NCI-H2227 (cell line): ENCODE measurements around the gene TMEM9B.

ENCODE experiments used
- DNase-seq: peaks from one replicate; lab custom pipeline; 2025; ENCODE audit not compliant: unreplicated experiment; lab: John Stamatoyannopoulos, UW

TMEM9B gene

DNA sequence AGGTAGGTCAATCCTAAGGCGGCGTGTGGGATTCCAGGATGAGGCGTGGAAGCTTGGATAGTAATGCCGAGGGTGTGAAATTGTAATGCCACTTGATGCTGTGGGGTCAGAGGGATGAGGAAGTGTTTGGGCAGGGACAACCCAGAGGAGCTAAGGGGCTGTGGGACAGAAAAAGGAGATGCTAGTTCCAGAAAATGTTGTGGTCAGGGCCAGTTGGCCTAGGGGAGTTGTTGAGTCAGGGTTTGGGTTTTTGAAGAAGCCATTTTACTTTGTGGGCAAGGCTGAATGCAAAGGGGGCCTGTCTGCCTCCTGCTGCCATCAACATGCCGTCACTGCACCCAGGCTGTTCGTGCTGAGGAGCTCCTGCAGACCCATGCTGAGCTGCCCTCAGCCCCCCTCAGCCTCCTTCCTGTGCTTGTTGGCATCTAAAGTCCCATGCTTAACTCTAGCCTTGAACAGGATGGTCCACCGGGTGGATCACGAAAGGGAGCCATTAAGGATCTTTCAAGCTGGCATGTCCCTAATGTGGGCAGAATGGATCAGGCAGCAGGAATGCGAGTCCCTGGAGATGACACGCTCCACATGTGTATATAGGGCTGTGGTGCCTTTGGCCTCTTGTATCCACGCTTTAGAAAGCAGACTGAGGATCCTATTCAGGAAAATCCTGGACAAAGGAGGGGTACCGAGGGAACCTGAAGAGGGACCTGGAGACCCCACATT lies 33.6 kb downstream of the TMEM9B start:
- no peak for DNase-seq

DNA sequence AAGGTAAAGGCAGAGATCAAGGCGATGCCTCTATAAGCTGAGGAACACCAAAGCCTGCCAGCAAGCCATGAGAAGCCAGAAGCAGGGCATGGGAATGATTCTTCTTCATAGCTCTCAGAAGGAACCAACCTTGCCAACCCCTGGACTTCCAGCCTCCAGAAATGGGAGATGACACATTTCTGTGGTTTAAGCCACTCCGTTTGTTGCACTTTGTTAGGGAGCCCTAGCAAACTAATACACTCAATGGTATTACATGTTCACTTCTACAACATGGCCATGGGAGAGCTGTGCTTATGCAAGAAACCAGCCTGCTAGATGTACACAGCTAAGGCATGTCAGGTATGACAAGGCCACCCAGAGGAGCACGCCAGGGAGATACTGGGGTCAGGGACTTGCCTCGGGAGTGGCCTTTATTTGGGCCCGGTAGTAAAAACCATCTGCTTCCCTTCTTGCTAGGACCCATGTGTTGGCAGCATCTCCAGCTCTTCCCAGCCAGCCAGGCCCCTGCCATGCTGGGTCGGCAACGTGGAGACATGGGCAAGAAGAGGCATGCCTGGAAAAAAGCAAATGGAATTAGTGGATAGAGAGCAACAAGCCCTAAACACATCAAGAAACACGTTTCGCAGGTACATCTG lies 35.1 kb downstream of the TMEM9B start:
- no peak for DNase-seq

DNA sequence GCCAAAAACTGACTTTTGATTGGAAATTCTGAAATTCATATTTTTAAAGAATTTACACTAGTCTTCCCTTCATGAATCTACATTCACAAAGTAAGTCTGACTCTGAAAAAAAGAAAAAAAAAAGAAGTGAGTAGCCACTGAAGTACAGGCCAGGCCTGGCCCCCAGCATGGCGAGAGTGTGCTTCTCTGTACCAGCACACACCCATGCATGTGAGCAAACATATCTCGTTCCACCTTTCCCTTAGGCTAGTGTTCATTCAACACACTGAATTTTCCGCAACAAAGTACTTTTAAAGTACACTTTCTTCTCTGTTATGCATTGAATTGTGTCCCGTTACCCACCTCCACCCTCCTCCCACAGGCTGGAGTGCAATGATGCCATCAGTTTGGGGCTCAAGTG lies 36.0 kb downstream of the TMEM9B start:
- DNase-seq = no peak

DNA sequence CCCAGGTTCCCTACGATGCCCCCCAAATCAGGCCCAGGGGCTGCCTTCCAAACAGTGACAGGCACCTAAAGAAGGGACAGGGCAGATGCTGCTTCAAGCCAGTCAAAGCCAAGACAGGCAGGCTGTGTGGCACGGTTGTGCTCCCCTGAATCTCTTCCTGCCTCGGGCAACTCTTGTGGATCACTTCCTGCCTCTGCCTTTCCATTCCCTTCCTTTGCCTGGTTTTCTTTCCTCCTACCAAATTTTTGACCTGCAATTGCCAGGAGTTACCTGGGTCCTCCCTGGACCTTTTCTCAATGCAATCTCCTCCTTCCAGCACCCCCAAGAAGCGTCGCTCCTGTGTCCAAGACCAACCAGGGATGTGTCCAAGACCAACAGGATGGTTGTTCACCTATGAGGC lies 37.0 kb downstream of the TMEM9B start:
- no peak for DNase-seq

DNA sequence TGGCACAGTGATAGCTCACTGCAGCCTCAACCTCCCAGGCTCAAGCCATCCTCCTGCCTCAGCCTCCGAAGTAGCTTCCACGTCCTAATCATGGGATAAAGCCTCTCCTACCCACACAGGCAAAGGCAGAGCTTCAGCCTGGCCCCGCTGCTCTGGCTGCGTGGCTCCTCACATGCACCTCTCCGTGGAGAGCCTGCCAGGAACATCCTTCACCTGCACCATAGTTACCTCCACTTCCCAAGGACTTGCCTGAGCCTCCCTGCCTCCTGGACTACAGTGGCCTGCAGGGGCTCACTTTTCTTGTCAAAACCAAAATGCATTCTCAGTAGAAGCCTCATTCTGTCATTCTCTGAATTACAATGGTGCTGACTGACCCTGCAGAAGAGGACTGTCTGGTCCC lies 38.0 kb downstream of the TMEM9B start:
- no peak for DNase-seq

DNA sequence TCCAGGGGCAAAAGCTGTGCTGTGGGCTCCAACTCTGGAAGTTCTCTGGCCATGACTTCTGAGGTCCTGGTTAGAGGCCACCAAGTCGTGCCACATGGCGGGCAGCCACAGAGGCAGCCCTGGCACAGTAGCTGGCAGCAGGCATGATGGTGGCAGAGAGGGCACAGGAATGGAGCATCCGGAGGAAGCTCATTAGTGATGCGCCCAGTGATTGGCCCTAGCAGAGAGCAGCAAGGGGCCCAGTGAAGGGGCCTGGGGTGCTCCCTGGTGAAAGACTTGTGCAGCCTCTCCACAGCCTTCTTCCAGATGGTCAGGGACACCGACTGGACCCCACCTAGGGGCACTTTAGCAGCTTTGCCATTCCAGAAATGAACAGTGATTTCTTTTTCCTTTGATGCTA lies 38.5 kb downstream of the TMEM9B start:
- no peak for DNase-seq

DNA sequence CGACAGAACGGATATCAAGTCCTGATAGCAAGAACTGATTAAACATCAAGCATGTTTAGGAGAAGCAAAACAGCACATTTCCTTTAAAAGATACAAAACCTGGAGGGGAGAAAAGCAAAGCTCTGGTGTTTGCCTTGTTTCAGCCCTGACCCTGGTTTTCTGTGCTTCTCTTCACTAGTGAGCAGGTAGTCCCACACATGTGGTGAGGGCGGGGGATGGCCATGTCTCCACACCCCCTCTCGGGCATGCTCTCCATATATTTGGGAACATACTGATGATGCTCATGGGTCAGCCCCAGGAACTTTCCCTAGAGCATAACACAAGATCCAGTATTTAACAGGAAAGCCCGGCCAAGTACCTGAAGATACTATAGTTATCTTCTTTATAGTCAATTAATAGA lies 41.6 kb downstream of the TMEM9B start:
- DNase-seq = no peak

DNA sequence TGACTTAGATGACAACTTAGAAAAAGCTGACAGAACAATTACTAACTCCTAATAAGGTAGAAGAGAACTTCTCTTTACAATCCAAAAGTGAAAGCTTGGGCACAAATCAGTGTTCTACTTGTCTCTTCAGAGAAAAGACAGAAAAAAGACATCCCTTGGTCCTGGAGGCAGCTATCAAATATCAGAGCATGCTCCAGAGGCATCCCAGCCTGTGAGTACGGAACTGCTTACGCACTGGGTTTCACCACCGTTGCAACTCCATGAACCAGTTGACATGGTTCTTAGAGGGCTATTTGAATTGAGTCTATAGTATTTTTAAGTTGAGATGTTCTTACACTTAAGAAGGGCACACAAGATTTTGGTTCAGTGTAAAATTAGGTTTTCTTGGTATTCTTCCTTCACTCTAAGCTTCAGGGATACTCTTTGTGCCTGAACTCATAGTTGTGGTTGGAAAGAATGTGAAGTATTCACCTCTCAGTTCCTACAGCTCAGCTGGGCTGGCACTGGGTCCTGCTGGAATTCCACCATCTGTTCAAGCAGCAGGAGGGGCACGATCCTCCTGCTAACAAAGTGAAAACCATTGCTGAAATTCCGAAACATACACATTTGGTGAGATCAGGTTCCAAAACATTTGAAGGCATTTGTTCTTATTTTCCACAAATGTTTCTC lies 47.0 kb downstream of the TMEM9B start:
- DNase-seq = no peak

DNA sequence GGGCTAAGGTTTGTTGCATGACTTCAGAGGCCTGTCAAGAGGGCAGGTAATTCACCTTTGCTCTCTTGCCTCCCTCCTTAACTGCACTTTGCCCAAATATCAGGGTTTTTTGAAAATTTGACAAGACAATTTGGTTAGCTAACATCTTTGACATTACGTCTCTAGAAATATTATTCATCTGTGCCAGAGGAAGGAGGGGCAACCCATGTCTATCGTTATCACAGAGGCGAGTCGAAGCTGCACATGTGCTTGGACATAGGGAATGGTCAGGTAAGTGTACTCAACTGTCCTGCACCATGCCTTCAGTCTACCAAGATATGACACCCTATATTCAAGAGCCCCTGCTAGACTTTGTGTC lies 49.6 kb downstream of the TMEM9B start:
- no peak for DNase-seq

DNA sequence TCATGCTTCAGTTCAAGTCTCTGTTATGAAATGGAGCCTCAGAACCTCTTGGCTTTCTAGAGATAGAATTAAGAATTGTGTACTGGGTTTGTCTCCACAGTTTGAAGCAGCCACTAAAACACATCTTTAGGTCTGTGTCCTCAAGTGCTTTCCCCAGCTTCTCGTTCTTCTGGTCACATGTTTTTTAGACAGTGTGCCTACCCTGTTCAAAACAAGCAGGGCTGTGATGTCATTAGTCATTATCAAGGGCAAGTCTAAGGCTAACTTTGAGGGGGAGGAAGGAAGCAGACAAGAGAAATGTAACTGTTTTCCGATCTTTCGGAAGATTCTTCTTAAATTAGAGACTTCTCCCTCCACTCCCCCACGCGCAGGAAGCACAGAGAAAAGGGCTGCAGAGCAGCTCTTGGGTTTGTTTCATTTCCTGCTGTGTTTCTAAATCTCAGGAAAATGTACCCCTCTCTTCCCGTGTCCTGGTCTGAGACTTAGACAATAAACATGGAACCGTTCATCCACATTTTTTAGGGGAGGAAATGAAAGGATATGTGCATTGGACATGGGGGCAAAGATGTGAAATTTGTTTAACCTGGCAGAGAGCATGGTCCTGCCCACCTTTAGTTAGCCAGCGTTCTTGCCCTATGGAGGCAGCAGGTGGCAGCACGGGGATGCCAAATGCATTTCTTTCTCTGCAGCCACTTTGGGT lies 50.1 kb downstream of the TMEM9B start:
- peak; percentile 65 for DNase-seq

DNA sequence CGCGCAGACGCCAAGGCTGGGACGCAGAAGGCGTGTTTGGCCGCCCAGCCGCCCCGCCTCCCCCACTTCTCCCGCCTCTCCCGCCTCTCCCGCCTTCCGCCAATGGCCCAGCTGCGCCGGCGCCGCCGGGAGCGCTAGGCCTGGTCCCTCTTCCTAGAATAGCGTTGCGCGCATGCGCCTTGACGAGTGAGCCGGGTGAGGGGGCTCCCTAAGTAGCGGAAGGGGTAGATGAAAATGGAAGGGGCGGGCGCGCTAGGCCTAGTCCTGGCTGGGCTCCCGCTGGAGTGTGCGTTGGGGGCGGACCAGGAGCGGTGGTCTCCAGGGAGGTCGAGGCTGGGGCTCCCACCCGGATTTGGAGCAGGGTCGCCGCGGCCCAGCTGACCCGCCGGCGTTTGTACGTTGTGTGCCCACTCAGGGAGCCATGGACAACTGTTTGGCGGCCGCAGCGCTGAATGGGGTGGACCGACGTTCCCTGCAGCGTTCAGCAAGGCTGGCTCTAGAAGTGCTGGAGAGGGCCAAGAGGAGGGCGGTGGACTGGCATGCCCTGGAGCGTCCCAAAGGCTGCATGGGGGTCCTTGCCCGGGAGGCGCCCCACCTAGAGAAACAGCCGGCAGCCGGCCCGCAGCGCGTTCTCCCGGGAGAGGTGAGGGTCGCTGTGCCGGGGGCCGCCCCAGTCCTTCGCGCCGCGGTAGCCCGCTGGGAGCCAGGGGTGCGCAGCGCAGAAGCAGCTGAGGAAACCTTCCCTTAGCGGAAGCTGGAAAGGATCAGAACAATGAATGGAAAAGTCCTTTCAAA lies 53.0 kb downstream of the TMEM9B start, which contains the start of gene AKIP1:
Gene AKIP1, plus strand, starts transcription at position 161 of the 795 bp plus-strand sequence. Its CDS starts 261 bp downstream, at position 422.
- peak; percentile 99 for DNase-seq

DNA sequence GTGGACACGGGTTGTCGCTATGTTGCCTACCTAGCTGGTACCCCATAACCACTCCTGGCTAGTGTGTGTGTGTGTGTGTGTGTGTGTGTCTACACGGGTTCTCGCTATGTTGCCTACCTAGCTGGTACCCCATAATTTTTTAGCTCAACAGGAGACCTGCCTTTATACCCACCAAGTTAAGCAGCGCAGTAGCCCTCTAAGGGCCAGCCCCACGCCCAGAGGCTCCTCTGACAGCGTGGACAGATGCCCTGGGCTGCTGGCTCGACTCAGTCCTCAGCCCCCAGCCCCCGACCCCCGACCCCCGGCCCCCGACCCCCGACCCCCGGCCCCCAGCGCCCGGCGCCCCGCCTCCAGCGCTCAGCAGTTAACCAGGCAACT lies 53.6 kb downstream of the TMEM9B start:
- DNase-seq = no peak

DNA sequence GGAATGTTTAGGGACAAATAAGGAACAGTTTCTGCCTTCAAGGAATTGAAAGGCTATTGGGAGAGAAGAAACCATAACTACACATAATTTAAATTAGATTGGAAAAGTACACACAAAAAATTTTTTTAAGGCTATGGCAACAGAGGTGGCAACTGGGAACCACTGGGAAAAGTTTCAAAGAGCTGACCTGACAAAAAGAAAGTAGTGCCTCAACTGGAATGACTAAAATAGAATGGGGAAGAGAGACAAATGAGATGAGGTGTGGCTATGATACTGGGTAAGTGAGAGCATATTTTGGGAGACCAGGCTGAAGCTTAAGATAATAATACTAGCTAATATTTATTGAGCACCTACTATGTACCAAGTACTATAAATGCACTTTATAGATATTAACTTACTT lies 56.1 kb downstream of the TMEM9B start:
- no peak for DNase-seq

DNA sequence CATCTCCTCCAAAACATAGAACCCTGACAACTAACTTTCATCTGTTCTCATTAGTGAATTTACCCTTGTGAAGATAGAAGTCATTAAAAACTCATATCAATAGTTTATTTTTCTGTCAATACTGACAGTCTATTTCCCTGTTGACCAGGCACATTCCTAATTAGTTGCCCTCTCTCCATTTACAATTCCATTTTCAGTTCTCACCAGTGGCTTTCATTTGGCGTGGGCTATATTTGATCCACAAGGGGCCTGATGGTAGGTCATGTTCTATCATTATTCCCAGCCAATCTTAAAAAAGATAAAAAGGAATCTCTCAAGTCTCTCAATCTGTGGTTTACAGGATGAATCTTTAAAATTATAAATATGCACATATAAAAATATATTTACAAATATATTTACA lies 57.1 kb downstream of the TMEM9B start:
- no peak for DNase-seq

DNA sequence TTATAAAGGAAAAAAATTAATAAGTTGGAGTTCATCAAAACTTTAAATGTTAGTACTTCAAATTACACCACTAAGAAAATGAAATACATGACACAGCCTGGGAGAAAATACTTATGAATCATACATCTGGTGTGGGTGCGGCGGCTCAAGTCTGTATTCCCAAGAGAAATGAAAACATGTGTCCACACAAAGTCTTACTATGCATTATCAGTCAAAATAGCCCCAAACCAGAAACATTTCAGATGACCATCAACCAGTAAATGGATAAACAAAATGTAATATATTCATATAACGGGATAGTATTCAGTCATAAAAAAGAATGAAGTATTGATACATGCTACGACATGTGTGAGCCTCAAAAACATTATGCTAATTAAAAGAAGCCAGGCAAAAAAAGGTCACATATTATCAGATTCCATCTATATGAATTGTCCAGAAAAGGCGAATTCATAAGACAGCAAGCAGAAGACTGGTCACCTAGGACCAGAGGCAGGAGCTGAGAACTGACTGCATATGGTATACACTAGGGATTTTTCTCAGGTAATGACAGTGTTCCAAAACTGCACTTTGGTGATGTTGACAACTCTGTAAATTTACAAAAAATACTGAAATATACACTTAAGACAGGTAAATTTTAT lies 58.6 kb downstream of the TMEM9B start:
- DNase-seq = no peak

DNA sequence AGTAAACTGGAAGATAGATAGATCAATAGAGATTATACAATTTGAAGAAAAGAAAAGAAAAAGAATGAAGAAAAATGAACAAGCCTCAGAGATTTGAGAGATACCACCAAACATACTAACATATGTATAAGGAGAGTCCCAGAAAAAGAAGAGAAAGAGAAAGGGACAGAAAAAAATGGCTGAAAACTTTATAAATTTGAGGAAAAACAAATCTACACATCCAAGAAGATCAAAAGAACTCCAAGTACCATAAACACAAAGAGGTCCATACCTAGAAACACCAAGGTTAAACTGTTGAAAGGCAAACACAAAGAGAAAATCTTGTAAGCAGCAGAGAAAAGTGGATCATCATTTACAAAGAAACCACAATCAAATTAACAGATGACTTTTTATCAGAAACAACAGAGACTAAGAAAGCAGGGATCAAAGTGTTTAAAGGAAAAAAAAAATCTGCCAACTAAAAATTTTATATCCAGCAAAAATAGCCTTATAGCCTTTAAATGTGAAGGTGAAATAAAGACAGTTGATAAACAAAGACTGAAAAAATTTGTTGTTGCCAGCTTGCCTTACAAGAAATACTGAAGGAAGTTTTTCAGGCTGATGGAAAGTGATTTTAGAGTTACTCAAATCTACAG lies 65.0 kb downstream of the TMEM9B start:
- no peak for DNase-seq
